HG03039 (cell line): ENCODE results near the gene UTRN.

Experiments
- ATAC-seq: cut with Tn5 transposase; IDR thresholded peaks from one replicate; pipeline ENCODE4 v1.9.1; 2021; ENCODE audit warnings: mild to moderate bottlenecking, moderate library complexity; ENCODE audit not compliant: unreplicated experiment

UTRN gene

DNA sequence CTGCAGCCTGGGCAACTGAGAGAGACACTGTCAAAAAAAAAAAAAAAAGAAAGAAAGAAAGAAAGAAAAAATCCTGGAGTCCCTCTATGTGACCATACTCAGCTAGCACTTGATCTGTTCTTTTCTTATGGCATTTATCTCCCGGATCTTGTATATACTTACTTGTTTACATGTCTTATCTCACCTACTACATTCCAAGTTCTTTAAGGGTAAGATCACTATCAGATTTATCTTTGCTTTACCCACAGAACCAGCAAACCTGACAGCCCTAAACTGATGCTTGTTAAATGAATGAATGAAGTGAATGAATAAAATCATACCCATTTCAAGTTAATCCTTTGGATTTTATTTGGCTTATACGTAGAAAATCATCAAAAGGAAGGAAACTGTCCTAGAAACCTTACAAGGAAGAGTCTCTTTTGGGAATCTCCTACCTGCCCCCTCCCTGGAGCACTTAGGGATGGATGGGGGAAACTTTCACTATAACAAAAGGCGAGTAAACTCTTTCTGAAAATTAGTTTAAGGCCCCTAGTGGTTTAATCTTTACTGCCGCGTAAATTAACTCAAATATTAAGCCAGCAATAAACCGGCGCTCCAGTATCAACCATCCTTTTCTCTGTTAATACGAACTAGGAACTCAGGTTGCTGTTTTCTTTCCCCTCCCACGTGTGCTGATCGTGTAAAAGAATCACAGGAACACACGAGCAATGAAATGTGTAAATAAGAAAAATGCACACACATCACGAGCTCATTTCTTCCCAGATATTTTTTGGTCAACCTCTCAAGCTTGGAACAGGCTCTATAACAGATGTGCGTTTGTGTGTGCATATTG lies 1.3 kb upstream of the UTRN start:
- no peak for ATAC-seq

DNA sequence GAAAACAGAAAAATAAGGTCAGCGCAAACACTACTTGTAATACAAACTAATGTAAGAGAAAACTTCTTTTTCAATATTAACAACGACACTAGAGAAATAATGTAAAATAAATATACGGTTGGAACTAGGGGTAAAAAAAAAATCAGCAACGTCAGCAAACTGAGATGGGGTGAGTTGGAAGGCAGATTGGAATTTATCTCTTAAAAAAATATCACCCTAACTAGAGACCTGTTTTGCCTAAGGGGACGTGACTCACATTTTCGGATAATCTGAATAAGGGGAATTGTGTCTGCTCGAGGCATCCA lies 705 bp upstream of the UTRN start:
- no peak for ATAC-seq

DNA sequence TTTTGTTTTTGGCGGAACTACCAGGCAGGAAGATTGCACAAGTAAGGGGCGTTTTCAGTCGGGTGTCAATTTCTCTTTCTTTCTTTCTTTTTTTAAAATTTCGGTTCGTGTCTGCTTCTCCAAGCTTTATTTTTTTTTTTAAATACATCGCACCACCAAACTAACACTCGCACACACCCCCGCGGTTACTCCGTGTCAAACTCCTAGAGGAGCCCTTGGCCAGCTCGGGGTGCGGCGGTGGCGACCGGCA lies 338 bp downstream of the UTRN start:
- no peak for ATAC-seq

DNA sequence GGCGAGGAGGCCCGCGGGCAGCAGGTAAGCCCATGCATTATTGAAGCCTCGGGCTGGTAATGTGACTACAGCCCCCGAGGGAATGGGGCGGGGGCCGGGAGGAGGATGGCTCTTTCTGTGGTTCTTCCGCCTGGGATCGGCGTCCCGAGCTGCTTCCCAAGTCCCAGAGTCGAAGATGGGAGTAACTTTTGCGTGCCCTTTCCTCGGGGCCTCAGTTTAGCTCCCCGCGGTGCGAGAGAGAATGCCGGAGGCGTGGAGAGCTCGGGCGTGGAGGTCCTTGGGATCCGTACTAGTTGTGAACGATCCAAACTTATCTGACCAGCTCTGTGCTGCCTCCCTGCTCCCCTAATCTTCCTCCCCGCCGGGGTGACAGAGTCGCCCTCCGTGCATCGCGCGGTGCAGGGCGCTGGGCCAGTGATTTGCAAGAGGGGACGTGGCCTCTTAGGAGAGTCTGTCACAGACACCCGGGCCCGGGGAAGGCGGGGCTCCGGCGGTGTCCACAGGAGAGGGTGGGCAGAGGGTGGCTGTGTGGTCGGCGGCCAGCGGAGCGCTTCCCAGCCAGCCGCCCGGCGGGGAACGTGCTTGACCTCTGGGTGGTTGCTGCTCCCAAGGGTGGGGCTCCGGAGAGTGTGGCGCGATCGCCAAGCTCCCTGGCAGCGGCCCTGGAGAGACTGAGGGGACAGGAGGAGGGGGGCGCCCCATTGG lies 815 bp downstream of the UTRN start:
- ATAC-seq: no peak

DNA sequence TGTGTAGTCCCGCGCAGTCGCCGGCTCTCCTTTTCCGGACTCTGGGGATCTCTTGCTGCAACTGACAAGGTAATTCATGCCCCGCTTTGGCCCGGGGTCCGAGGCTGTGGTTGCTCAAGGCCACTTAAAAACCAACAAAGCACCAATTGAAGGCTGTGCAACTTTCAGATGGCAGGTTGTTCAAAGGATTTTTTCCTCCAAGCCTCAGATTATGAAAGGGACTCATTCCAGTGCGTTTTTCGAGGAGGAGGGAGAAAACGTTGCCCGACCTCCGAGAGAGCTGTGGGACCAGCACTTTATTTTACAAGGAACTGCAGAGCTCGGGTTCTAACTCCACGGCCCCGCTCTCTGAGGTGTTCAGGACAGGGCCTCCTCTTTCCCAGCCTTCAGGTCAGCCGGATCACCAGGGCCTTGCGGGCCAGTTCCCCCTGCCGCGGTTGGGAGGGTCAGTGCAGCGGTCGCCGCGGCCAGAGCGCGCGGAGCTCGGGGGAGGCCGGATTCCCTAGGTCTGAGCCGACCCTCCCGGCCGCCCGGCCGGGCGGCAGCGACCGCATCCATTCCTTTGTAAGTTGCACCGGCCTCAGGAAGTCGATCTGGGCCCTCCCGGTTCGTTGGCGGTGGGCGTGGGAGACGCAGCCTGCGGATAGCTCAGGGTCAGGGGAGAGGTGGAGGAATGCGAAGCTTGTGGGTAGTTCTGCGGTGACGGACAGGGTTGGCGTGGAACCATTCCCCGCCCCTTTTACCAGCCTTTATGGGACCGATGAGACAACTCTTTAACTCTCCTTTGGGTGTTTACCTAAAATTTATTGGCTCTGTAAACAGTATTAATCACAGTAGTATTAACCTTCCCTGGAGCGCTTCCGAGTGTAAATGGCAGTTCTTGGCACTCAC lies 1.6 kb downstream of the UTRN start:
- ATAC-seq: no peak

DNA sequence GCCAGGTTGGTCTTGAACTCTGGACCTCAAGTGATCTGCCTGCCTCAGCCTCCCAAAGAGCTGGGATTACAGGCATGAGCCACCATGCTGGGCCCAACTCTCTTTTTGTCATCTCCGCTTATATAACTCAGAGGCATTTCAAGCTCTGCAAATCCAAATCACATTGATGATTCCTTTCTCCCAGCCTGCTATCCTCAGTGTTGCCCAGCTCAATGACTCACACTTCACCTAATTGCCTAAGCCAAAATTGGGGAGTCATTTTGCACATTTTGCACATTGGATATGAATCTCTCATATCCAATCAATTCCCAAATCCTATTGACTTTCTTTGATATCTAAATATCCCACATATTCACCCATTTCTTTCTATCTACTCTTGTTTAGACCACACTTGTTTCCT lies 3.9 kb downstream of the UTRN start:
- ATAC-seq: no peak

DNA sequence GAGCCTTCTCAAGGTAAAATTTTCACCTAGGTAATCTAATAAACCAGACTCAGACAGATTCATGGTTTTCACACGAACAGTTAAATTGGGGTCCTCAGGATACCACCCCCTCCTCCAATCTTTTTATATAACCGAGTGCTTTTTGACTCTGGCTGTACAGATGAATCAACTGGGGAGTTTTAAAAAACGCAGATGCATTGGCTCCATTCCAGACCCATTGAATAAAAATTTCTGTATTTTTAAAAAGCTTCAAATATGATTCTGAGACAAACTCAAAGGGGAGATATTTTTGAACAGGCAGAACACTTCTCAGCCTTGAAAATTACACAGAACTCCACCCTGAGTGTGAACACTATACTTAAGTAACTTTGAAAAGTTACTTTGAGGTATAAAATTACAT lies 7.2 kb downstream of the UTRN start:
- ATAC-seq: no peak

DNA sequence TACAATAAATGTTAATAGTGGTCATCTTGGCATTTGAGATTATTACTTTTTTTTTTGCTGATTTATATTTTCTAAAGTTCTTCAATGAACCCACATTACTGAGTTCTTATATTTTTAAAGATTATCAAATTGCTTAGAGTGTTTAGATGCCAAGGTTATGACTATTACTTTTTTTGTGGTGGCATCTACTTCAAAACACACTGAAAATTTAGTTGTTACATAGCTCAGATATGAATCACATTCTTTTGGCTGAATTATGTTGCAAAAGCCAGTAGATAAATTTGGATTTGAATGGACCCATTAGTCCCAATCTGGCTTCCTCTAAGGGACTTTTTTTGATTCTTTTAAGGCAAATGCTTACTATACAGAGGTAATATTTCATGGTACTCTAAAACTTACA lies 8.9 kb downstream of the UTRN start:
- no peak for ATAC-seq

DNA sequence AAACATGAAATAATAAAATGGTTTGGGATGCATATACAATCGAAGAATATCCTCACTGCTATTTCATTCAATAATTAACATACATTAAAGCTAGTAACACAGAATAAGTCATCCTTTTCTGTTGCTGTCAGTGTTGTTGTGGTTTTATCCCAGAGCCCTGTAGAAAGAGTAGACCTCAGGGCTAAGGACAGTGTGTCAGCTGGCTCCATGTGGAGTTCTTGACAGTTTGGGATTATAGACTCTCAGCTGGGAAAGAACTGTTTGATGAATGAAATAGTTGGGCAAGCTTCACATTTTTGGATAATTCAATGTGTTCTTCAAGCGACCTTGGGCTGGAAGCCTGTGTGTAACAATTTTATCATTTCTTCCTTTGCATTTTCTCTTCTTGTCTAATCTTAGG lies 10.1 kb downstream of the UTRN start:
- no peak for ATAC-seq

DNA sequence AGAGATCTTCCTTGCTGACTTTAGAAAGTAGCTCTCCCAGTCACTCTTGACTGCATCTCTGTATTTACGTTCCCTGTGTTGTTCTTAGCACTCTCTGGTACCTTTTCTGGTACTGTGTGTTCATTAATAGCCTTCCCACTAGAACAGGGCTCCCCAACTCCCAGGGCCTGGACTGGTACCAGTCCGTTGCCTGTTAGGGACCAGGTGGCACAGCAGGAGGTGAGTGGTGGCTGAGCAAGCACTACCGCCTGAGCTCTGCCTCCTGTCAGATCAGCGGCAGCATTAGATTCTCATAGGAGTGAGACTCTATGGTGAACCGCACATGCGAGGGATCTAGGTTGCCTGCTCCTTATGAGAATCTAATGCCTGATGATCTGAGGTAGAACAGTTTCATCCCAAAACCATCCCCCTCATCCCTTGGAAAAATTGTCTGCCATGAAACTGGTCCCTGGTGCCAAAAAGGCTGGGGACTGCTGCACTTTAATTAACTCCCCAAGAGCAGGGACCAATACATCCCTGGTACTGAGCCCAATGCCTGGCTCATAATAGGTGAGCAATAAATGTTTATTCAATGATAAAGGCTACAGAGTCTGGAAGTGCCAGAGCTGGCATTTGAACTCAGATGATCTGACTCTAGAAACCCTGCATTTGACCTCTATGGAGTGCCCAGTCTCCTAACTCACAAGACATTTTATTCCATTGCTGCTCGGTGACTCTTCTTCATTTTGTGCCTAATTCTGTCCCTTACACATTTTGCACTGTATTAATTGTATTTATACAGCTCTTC lies 11.0 kb downstream of the UTRN start:
- ATAC-seq: no peak

DNA sequence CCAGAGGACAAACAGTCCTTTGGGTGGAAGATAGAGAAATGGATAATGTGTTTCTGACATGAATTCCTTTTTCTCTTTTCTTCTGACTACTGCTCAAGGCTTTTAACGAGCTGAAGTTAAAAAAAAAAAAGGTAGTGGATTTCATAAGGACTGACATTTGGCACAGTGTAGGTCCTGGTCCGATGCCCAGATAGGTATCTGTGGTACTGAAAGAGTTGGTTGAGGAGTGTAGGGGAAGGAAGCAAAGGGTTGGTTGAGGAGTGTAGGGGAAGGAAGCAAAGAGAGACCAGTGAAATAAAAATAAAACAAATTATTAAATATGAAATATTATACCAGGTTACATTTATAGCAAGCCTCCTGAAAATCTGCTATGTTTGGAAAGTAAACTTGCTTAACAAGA lies 11.8 kb downstream of the UTRN start:
- ATAC-seq: no peak

DNA sequence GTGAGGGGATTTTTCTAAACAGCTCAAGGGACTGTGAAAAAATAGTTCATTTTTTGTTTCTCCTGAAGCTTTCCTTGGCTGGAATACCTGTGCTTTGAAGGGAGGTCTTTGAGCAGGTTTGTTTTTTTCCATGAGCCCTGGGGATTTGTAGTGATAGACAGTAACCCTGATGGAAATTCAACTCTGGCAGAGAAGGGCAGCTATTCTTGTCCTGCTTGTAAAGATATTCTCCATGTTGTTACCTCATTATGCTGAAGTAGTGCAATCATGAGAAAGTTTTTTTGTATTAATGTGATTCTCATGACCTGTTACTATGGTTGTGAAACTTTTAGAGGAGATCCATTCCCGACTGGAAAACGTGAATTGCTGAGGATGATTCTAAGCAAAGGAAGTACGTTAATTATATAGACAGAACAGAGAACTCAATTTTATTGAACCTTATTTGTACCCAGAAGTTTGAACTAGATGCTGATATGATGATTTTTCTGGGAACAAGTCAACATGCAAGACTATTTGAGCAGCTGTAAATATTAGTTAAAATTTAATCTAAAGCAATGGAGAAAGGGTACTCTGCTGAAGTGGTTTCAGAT lies 12.5 kb downstream of the UTRN start:
- no peak for ATAC-seq

DNA sequence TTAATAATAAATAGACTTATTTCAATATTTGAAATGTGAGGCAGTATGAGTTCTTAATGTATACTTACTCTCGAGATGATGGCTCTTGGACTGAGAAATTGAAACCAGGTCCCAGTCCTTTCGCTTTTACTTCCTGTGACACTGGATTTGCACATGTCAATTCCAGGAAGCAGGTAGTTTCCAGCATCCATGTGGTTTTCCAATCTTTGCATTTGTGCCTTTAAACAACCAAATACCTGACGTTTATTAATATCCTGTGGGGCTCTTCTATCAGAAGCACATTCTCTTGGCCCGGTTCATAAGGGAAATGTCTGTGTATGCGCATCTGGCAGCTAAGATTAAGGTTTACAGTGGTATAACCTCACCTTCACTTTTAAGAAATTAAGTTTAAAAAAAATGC lies 13.1 kb downstream of the UTRN start:
- no peak for ATAC-seq

DNA sequence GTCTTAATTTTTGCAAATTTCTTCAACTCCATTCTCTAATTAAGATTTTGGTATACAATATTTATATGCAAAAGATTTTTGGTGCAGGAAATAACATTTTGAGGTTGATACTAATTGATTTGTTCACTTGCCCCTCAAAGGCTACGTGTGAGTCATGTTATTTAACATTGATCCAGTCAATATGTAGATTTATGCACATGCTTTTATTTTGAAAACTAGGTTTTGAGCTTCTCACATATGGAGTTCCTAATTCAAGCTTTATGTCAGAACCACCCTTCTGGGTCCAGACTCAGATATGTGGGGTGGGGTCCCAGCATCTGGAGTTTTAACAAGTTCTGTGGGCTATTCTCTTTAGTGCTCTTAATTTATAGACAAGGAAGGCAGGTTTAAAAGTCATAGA lies 13.8 kb downstream of the UTRN start:
- ATAC-seq: no peak

DNA sequence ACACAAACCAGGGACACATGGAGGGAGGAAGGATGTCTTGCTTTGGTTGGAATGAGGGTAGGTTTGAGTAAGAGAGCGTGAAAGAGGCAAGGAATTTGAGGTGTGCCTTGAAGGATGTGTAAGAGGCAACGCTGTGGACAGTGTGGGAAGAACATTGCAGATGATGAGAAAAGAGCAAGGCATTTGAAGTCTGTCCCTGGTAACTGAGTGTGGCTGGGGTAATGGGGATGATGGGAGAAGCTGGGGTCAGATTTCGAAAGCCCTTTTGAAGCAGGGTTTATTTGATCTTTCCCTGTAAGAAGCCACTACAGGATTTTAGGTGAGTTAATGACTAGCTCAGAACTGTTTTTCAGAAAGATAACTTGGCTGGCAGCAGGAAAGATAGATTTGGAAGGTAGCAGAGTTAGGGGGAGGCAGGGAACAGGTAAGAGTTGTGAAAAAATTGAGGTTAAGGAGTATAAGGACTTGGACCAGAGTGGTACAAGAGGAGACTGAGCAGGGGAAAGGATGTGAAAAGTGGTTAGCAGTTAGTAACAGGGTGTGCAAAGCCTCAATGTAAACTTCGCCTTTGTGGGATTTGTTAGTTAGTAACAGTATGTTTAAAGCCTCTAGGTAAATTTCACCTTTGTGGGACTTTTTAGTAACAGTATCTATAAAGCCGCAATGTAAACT lies 17.7 kb downstream of the UTRN start:
- ATAC-seq: no peak

DNA sequence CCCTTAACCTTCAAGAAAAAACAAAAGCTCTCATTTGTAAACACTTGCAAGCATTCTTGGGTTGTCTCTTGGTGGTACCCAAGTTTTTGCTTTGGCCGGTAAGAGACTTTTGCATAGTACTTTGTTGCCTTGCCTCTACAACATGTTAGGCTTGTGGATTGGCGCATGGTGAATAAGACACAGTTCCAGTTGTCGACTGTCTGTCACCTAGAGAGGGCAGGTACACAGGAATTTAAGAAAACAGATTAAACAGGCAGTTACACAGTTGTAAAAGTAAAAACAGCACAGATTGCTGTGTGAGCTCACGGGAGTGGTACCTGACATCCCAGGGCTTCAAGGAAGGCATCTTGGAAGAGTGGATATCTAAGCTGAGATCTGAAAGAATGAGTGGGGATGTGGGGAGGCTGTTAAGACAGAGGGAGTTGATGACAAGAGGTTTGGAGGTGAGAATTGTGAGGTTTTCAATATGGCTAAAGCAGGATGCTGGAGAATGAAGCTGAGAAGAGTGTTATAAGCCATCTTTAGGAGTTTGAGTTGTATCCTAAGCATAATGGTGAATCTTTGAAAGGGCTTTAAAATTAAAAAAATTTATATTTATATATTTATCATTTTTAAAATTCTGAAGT lies 19.2 kb downstream of the UTRN start:
- no peak for ATAC-seq

DNA sequence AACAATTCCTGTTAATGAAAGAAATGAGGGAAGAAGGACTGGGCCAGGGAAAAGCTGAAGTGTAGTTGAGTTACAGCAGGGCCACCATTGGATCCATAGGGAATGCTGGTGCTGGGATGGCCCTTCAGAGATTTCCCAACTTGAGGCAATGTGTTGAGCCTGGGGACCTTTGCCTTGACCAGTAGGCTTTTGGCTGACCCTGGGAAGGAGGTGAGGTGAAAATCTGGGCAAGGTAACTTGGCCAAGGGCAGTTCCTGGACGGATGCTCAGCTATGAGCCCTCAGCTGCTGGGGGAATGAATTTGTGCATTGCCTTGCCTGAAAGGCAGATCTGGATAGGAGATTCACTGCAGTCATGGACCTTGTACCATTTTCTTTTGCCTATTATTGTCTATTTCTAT lies 20.4 kb downstream of the UTRN start:
- ATAC-seq: peak; percentile 12

DNA sequence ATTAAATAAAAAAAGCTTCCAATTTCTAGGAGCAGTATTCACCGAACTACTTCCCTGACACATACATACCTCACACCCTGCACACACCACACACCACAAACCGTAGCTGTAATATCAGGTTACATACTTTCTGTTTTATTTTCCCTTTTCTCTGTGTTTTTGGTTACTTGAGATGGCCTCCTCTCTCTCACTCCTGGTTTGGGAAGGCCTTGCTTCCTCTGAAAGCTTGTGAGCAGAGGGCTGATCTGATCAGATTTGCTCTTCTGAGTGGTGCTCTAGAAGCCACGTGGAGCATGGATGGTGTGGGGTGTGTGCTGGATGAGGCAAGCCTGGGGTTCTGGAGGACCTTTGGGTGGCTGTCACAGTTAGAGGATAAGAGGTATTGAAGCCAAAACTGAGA lies 20.9 kb downstream of the UTRN start:
- ATAC-seq: peak; percentile 81

DNA sequence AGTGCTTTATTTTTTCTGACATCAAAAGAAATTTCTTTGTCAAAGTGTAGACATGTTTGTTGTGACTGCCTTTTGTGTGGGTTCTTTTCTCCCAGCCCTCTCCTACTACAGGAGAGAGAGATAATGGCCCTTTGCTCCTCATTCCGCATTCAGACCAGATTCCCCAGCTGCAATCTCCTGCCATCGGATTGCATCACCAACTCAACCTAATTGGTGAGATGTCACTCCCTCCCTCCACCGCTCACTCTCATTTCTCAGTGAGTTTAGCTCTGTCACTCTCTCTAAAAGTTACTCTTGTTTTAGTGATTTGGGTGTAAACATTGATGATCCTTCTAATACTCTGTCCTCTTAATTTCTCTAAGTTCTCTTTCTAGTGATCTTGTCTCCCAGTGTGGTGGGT lies 22.7 kb downstream of the UTRN start:
- no peak for ATAC-seq

DNA sequence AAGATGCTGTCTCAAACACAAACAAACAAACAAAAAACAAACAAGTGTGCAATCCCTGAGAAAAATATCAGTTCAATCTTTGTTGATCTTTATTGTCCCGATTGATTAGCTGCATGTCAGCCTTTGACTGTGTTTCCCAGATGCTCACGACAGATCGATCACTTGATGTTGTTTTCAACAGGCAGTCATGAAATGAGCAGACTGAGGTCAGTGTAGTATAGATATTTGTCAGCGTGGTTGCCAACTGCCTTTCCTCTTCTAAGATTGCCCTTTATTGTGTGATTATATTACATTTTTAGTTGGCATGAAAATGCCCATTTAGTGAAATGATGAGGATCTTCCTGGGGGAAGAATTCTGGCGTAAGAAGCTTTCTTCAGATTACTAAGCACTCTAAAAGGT lies 25.6 kb downstream of the UTRN start:
- ATAC-seq: no peak
